Measurements from ENCODE around the gene MICB. TPM values are rescaled to one million over a fixed set of nuclear protein-coding genes. Genes with fewer than 3 reads are reported as not detected.
"Not testable (repeated sequence)": the region's sequence is repeated elsewhere in the genome, so short reads cannot be mapped to it uniquely, and the experiment has no call there.

Gene MICB
- total RNA-seq, 1 experiment from 2014 or later, result 13.2 TPM

DNA sequence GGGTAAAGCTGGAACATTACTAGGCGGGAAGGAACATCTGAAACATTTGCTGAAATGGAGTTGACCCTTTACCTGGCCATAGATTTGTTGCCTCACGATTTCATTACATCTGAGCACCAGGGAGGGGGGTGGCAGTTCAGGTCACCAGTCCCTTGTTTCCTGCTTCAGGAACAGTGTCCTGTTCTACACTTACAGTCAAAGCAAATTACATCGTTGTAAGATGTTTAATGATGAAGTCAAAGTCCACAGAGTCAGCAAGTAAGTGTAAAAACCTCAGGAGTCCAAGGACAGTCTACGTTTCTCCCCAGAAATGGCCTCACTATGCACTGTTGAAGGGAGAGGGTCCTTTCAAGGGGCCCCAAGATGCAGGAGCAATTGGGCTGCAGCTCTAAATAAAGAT lies 8.9 kb upstream of the MICB start:
- Histone ChIP-seq H4K20me1 (ENCODE audit: insufficient read depth, low read depth, low read length) (no peaks in the 10 kb centered on the region), H3K79me2 (ENCODE audit: low read length) (no peaks in the 10 kb centered on the region; the same call in 1 of the 2 replicates), H3K36me3 (ENCODE audit: insufficient read depth, low read length) (no peaks in the 10 kb centered on the region), H3K9me2 (replicated peaks; ENCODE audit: insufficient read depth, low read length) (no peaks in the 10 kb centered on the region), H3K4me1 (ENCODE audit: low read length) (peaks cover 29% of the 10 kb centered on the region), H3K27me3 (ENCODE audit: low read length) (no peaks in the 10 kb centered on the region), H3K27ac (ENCODE audit: low read length) (no peak overlapping the region), H3K9ac (ENCODE audit: low read length) (no peak overlapping the region), H3K4me3 (ENCODE audit: low read length) (no peak overlapping the region), H3K9me3 (ENCODE audit: low read length) (no peaks in the 10 kb centered on the region), H3K4me2 (ENCODE audit: low read depth, low read length, poor library complexity, severe bottlenecking) (no peak overlapping the region), H2AFZ (ENCODE audit: low read length) (no peak overlapping the region)
- DNase-seq, result no peak

- H2AFZ ChIP-seq (ENCODE audit: low read length), result no peak overlapping the region
- no peak overlapping the region for H3K4me3 ChIP-seq (ENCODE audit: low read length)
These were observed 7.7 kb upstream of the MICB start for GRCh38 chr6:31490115-31490873.

DNA sequence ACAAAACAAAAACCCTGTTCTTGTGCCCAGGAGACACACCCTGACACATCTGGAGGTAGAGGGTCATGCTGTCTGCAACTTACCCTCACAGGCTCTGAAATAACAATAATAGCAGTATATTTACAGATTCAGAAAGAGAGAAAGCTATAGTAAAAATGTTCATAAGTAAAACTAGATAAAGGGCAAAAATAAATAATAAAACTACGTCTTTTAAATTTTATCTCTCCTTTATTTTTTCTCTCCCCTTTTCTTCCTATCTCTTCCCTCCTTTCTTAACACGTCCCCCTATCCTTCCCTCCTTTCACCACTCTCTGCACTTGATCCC lies 4.4 kb upstream of the MICB start:
- peaks cover 18% of the 10 kb centered on the region for H3K79me2 ChIP-seq (ENCODE audit: low read length)
- H2AFZ ChIP-seq (ENCODE audit: low read length), result peak overlapping the region; percentile 98; the same call in 1 of the 2 replicates
- peak overlapping the region; percentile 58 for H3K27ac ChIP-seq (ENCODE audit: low read length)
- not testable (repeated sequence) for DNase-seq; H4K20me1 ChIP-seq (ENCODE audit: insufficient read depth, low read depth, low read length); H3K9me3 ChIP-seq (ENCODE audit: low read length); H3K9me2 ChIP-seq (replicated peaks; ENCODE audit: insufficient read depth, low read length); H3K36me3 ChIP-seq (ENCODE audit: insufficient read depth, low read length); H3K27me3 ChIP-seq (ENCODE audit: low read length)
- H3K4me2 ChIP-seq (ENCODE audit: low read depth, low read length, poor library complexity, severe bottlenecking), result peak overlapping the region; percentile 93
- H3K4me1 ChIP-seq (ENCODE audit: low read length), result peaks cover 49% of the 10 kb centered on the region
- H3K9ac ChIP-seq (ENCODE audit: low read length), result peak overlapping the region; percentile 88
- peak overlapping the region; percentile 91 for H3K4me3 ChIP-seq (ENCODE audit: low read length)

More at GRCh38 chr6:31490115-31490873, 7.7 kb upstream of the MICB start:
- no peaks in the 10 kb centered on the region for H3K9me2 ChIP-seq (replicated peaks; ENCODE audit: insufficient read depth, low read length)
- no peaks in the 10 kb centered on the region for H3K27me3 ChIP-seq (ENCODE audit: low read length)
- H3K27ac ChIP-seq (ENCODE audit: low read length), result no peak overlapping the region
- H4K20me1 ChIP-seq (ENCODE audit: insufficient read depth, low read depth, low read length), result no peaks in the 10 kb centered on the region
- H3K4me1 ChIP-seq (ENCODE audit: low read length), result peaks cover 31% of the 10 kb centered on the region
- no peaks in the 10 kb centered on the region for H3K36me3 ChIP-seq (ENCODE audit: insufficient read depth, low read length)
- H3K79me2 ChIP-seq (ENCODE audit: low read length), result peaks cover 5% of the 10 kb centered on the region
- no peaks in the 10 kb centered on the region for H3K9me3 ChIP-seq (ENCODE audit: low read length)
- no peak for DNase-seq
- no peak overlapping the region for H3K4me2 ChIP-seq (ENCODE audit: low read depth, low read length, poor library complexity, severe bottlenecking)
- no peak overlapping the region for H3K9ac ChIP-seq (ENCODE audit: low read length)

DNA sequence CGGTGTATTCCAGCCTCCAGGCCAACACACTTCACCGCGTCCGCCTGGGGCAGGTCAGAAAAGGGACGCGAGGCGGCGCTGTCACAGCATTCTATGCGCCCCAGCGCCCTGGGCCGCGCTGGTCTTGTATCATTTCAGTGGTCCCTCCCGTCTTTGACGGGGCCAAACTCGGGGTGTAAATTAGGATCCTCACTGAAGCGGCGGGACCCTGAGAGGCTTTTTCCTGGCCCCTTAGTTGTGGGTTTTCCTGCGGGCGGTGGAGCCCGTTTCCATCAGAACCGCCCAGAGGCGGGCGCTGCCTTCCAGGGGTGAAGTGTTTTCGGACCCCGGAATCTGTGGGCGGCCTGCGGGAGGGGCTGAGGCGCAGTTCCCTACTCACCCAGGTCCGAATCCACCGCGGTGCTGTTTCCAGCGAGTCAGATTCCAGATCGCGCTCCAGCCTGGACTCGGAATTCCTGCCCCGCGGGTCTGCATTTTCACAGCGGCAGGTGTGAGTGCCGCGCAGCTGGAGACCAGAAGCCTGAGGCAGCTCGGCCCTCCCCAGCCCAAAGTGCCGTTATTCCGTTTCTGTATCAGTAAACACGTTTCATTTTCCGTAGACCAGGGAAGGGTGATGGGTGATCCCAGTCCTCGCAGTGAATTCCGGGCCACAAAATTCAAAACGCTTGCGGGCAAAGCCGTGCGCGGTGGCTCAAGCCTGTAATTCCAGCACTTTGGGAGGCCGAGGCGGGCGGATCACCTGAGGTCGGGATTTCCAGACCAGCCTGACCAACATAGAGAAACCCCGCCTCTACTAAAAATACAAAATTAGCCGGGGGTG lies 3.9 kb upstream of the MICB start:
- DNase-seq, result peak; percentile 90
- H3K9me3 ChIP-seq (ENCODE audit: low read length), result no peaks in the 10 kb centered on the region
- no peaks in the 10 kb centered on the region for H3K9me2 ChIP-seq (replicated peaks; ENCODE audit: insufficient read depth, low read length)
- H2AFZ ChIP-seq (ENCODE audit: low read length), result peak overlapping the region; percentile 98
- peak overlapping the region; percentile 88 for H3K9ac ChIP-seq (ENCODE audit: low read length)
- H3K36me3 ChIP-seq (ENCODE audit: insufficient read depth, low read length), result no peaks in the 10 kb centered on the region
- peak overlapping the region; percentile 71 for H3K27ac ChIP-seq (ENCODE audit: low read length)
- H3K27me3 ChIP-seq (ENCODE audit: low read length), result no peaks in the 10 kb centered on the region
- no peaks in the 10 kb centered on the region for H4K20me1 ChIP-seq (ENCODE audit: insufficient read depth, low read depth, low read length)
- peak overlapping the region; percentile 91 for H3K4me3 ChIP-seq (ENCODE audit: low read length)
- peaks cover 52% of the 10 kb centered on the region for H3K4me1 ChIP-seq (ENCODE audit: low read length)
- H3K79me2 ChIP-seq (ENCODE audit: low read length), result peaks cover 23% of the 10 kb centered on the region
- peak overlapping the region; percentile 93 for H3K4me2 ChIP-seq (ENCODE audit: low read depth, low read length, poor library complexity, severe bottlenecking)

DNA sequence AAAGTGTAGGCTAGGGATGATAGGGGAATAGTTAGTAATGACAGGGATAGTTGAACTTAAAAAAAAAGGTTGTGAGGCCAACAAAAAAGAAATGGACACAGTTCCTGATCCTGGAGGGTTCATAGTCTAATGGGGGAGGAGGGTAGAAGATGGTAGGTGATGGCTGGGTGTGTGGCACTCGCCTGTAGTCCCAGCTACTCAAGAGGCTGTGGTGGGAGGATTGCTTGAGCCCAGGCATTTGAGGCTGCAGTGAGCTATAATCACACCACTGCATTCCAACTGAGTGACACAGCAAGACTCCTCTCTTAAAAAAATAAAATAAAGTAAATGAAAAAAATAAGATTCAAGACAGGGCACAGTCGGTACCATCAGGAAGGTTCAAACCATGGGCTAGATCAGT lies 2.4 kb upstream of the MICB start:
- peak overlapping the region; percentile 88 for H3K9ac ChIP-seq (ENCODE audit: low read length)
- H3K4me3 ChIP-seq (ENCODE audit: low read length), result peak overlapping the region; percentile 91
- H3K27me3 ChIP-seq (ENCODE audit: low read length), result no peaks in the 10 kb centered on the region
- H3K9me2 ChIP-seq (replicated peaks; ENCODE audit: insufficient read depth, low read length), result no peaks in the 10 kb centered on the region
- H3K79me2 ChIP-seq (ENCODE audit: low read length), result peaks cover 33% of the 10 kb centered on the region
- no peaks in the 10 kb centered on the region for H4K20me1 ChIP-seq (ENCODE audit: insufficient read depth, low read depth, low read length)
- H2AFZ ChIP-seq (ENCODE audit: low read length), result no peak overlapping the region
- peak; percentile 57 for DNase-seq
- peaks cover 52% of the 10 kb centered on the region for H3K4me1 ChIP-seq (ENCODE audit: low read length)
- peak overlapping the region; percentile 71 for H3K27ac ChIP-seq (ENCODE audit: low read length)
- peak overlapping the region; percentile 93 for H3K4me2 ChIP-seq (ENCODE audit: low read depth, low read length, poor library complexity, severe bottlenecking)
- no peaks in the 10 kb centered on the region for H3K36me3 ChIP-seq (ENCODE audit: insufficient read depth, low read length)
- no peaks in the 10 kb centered on the region for H3K9me3 ChIP-seq (ENCODE audit: low read length)

- peaks cover 45% of the 10 kb centered on the region for H3K79me2 ChIP-seq (ENCODE audit: low read length)
- peak overlapping the region; percentile 58 for H3K27ac ChIP-seq (ENCODE audit: low read length)
- H3K9me2 ChIP-seq (replicated peaks; ENCODE audit: insufficient read depth, low read length); H3K27me3 ChIP-seq (ENCODE audit: low read length); H2AFZ ChIP-seq (ENCODE audit: low read length); H4K20me1 ChIP-seq (ENCODE audit: insufficient read depth, low read depth, low read length); H3K9me3 ChIP-seq (ENCODE audit: low read length); H3K36me3 ChIP-seq (ENCODE audit: insufficient read depth, low read length): not testable (repeated sequence)
- peak overlapping the region; percentile 76 for H3K9ac ChIP-seq (ENCODE audit: low read length)
- DNase-seq, result peak; percentile 63
- H3K4me3 ChIP-seq (ENCODE audit: low read length), result peak overlapping the region; percentile 74
- peaks cover 49% of the 10 kb centered on the region for H3K4me1 ChIP-seq (ENCODE audit: low read length)
- H3K4me2 ChIP-seq (ENCODE audit: low read depth, low read length, poor library complexity, severe bottlenecking), result peak overlapping the region; percentile 93
These were observed 1.1 kb upstream of the MICB start for GRCh38 chr6:31496826-31497225.

DNA sequence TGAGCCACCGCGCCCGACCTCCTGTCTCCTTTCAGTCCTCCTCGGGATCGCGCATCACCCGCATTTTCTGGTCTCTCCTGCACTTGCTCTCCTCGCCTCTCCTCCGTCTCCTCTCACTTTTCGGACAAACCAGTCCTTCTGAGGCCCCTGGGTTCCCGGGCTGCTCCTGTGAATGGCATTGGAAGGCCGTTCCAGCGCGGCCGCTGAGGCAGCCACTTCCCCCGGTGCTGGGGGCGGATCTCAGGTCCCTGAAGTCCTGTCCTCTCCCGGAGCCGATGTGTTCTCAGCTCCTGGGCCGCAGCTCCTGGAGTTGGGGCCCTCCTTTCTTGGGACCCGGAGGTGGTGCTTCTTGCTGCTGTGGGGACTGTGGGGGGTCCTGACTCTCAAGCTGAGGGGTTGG lies 803 bp downstream of the MICB start:
- Histone ChIP-seq H3K27me3 (ENCODE audit: low read length) (no peaks in the 10 kb centered on the region), H3K9me2 (replicated peaks; ENCODE audit: insufficient read depth, low read length) (no peaks in the 10 kb centered on the region), H3K36me3 (ENCODE audit: insufficient read depth, low read length) (no peaks in the 10 kb centered on the region), H3K79me2 (ENCODE audit: low read length) (peaks cover 64% of the 10 kb centered on the region), H2AFZ (ENCODE audit: low read length) (no peak overlapping the region), H3K9ac (ENCODE audit: low read length) (no peak overlapping the region), H3K27ac (ENCODE audit: low read length) (no peak overlapping the region), H3K9me3 (ENCODE audit: low read length) (no peaks in the 10 kb centered on the region), H3K4me1 (ENCODE audit: low read length) (peaks cover 32% of the 10 kb centered on the region), H4K20me1 (ENCODE audit: insufficient read depth, low read depth, low read length) (no peaks in the 10 kb centered on the region), H3K4me3 (ENCODE audit: low read length) (peak overlapping the region; percentile 12; the same call in 1 of the 2 replicates), H3K4me2 (ENCODE audit: low read depth, low read length, poor library complexity, severe bottlenecking) (no peak overlapping the region)
- no peak for DNase-seq

DNA sequence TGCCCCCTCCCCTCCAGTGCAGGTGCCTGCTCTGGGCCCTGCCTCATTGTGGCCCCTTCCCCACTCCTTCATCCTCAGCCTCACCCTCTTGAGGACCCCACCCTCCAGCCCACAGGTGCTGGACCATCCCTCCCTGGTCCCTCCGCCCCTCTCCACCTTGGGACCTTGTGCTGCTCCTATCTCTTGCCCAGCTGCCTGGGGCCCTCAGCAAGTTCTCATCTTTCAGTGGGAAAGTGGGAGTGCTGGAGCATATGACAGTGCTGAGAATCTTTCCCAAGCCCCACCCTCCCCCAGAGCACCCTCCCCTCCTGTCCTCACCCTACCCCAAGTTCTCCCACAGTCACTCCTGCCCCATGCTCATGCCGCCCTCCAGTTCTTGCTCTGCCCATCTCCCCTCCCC lies 1.7 kb downstream of the MICB start:
- not testable (repeated sequence) for DNase-seq; H3K27ac ChIP-seq (ENCODE audit: low read length); H3K9ac ChIP-seq (ENCODE audit: low read length); H3K9me3 ChIP-seq (ENCODE audit: low read length); H2AFZ ChIP-seq (ENCODE audit: low read length); H4K20me1 ChIP-seq (ENCODE audit: insufficient read depth, low read depth, low read length); H3K9me2 ChIP-seq (replicated peaks; ENCODE audit: insufficient read depth, low read length); H3K4me3 ChIP-seq (ENCODE audit: low read length); H3K27me3 ChIP-seq (ENCODE audit: low read length); H3K4me2 ChIP-seq (ENCODE audit: low read depth, low read length, poor library complexity, severe bottlenecking); H3K36me3 ChIP-seq (ENCODE audit: insufficient read depth, low read length)
- H3K79me2 ChIP-seq (ENCODE audit: low read length), result peaks cover 69% of the 10 kb centered on the region
- peaks cover 30% of the 10 kb centered on the region for H3K4me1 ChIP-seq (ENCODE audit: low read length)
